ENCODE data around the gene CLEC14A. TPM values are rescaled to one million over a fixed set of nuclear protein-coding genes. Genes with fewer than 3 reads are reported as not detected.
A peak's percentile ranks its signal among the peaks of the same experiment; 100 is the strongest.

CLEC14A gene
- 0.21 and 0.30 TPM in 2 replicates for total RNA-seq (2014; rRNA removed; shearing (Covaris generic))

GRCh38 chr14:38255673-38256532 lies at the start of gene CLEC14A:
Gene CLEC14A (minus strand): TSS chr14:38256093. CDS start chr14:38256022, 71 bp downstream.
- DNase-seq, result peak; percentile 70
- Histone ChIP-seq H3K36me3 (replicated peaks; ENCODE audit: control insufficient read depth, insufficient read depth, low read length) (no peaks in the 10 kb centered on the region), H3K27me3 (ENCODE audit: control insufficient read depth, insufficient read depth, low read length) (peaks cover 45% of the 10 kb centered on the region), H3K4me3 (ENCODE audit: insufficient read depth, low read depth, low read length) (peak within 1 kb of the TSS; percentile 44)

- H3K4me3 ChIP-seq (ENCODE audit: insufficient read depth, low read depth, low read length), result no peak overlapping the region
- no peaks in the 10 kb centered on the region; the same call in 1 of the 2 replicates for H3K27me3 ChIP-seq (ENCODE audit: control insufficient read depth, insufficient read depth, low read length)
- H3K36me3 ChIP-seq (replicated peaks; ENCODE audit: control insufficient read depth, insufficient read depth, low read length), result no peaks in the 10 kb centered on the region
- no peak for DNase-seq
Measured at GRCh38 chr14:38302966-38303365, 47.1 kb upstream of the CLEC14A start.

GRCh38 chr14:38302034-38302433 lies 46.1 kb upstream of the CLEC14A start:
- H3K4me3 ChIP-seq (ENCODE audit: insufficient read depth, low read depth, low read length), result no peak overlapping the region
- no peaks in the 10 kb centered on the region; the same call in 1 of the 2 replicates for H3K27me3 ChIP-seq (ENCODE audit: control insufficient read depth, insufficient read depth, low read length)
- no peak for DNase-seq
- no peaks in the 10 kb centered on the region for H3K36me3 ChIP-seq (replicated peaks; ENCODE audit: control insufficient read depth, insufficient read depth, low read length)

GRCh38 chr14:38297681-38298080 lies 41.8 kb upstream of the CLEC14A start:
- no peak for DNase-seq

GRCh38 chr14:38291681-38292467 lies 36.0 kb upstream of the CLEC14A start:
- no peaks in the 10 kb centered on the region for H3K27me3 ChIP-seq (ENCODE audit: control insufficient read depth, insufficient read depth, low read length)
- no peak for DNase-seq
- H3K4me3 ChIP-seq (ENCODE audit: insufficient read depth, low read depth, low read length), result no peak overlapping the region
- H3K36me3 ChIP-seq (replicated peaks; ENCODE audit: control insufficient read depth, insufficient read depth, low read length), result no peaks in the 10 kb centered on the region

More at GRCh38 chr14:38297681-38298080, 41.8 kb upstream of the CLEC14A start:
- Histone ChIP-seq H3K36me3 (replicated peaks; ENCODE audit: control insufficient read depth, insufficient read depth, low read length) (no peaks in the 10 kb centered on the region), H3K4me3 (ENCODE audit: insufficient read depth, low read depth, low read length) (no peak overlapping the region), H3K27me3 (ENCODE audit: control insufficient read depth, insufficient read depth, low read length) (no peaks in the 10 kb centered on the region; the same call in 1 of the 2 replicates)

GRCh38 chr14:38290601-38291188 lies 34.8 kb upstream of the CLEC14A start:
- Histone ChIP-seq H3K36me3 (replicated peaks; ENCODE audit: control insufficient read depth, insufficient read depth, low read length) (no peaks in the 10 kb centered on the region), H3K4me3 (ENCODE audit: insufficient read depth, low read depth, low read length) (no peak overlapping the region), H3K27me3 (ENCODE audit: control insufficient read depth, insufficient read depth, low read length) (no peaks in the 10 kb centered on the region)
- DNase-seq, result no peak

- no peak for DNase-seq
- no peaks in the 10 kb centered on the region for H3K36me3 ChIP-seq (replicated peaks; ENCODE audit: control insufficient read depth, insufficient read depth, low read length)
- H3K4me3 ChIP-seq (ENCODE audit: insufficient read depth, low read depth, low read length), result no peak overlapping the region
- no peaks in the 10 kb centered on the region for H3K27me3 ChIP-seq (ENCODE audit: control insufficient read depth, insufficient read depth, low read length)
Measured at GRCh38 chr14:38286452-38286851, 30.6 kb upstream of the CLEC14A start.

GRCh38 chr14:38285962-38286361 lies 30.1 kb upstream of the CLEC14A start:
- H3K36me3 ChIP-seq (replicated peaks; ENCODE audit: control insufficient read depth, insufficient read depth, low read length), result no peaks in the 10 kb centered on the region
- H3K4me3 ChIP-seq (ENCODE audit: insufficient read depth, low read depth, low read length), result no peak overlapping the region
- no peaks in the 10 kb centered on the region for H3K27me3 ChIP-seq (ENCODE audit: control insufficient read depth, insufficient read depth, low read length)
- DNase-seq, result no peak

GRCh38 chr14:38282936-38283335 lies 27.0 kb upstream of the CLEC14A start:
- Histone ChIP-seq H3K4me3 (ENCODE audit: insufficient read depth, low read depth, low read length) (no peak overlapping the region), H3K36me3 (replicated peaks; ENCODE audit: control insufficient read depth, insufficient read depth, low read length) (no peaks in the 10 kb centered on the region), H3K27me3 (ENCODE audit: control insufficient read depth, insufficient read depth, low read length) (no peaks in the 10 kb centered on the region)
- DNase-seq, result no peak

GRCh38 chr14:38280081-38280480 lies 24.2 kb upstream of the CLEC14A start:
- Histone ChIP-seq H3K36me3 (replicated peaks; ENCODE audit: control insufficient read depth, insufficient read depth, low read length) (no peaks in the 10 kb centered on the region), H3K4me3 (ENCODE audit: insufficient read depth, low read depth, low read length) (no peak overlapping the region), H3K27me3 (ENCODE audit: control insufficient read depth, insufficient read depth, low read length) (no peaks in the 10 kb centered on the region; the same call in 1 of the 2 replicates)
- no peak for DNase-seq

- DNase-seq, result no peak
- H3K36me3 ChIP-seq (replicated peaks; ENCODE audit: control insufficient read depth, insufficient read depth, low read length), result no peaks in the 10 kb centered on the region
Measured at GRCh38 chr14:38279572-38279971, 23.7 kb upstream of the CLEC14A start.

GRCh38 chr14:38278035-38278434 lies 22.1 kb upstream of the CLEC14A start:
- no peak overlapping the region for H3K4me3 ChIP-seq (ENCODE audit: insufficient read depth, low read depth, low read length)
- DNase-seq, result no peak
- H3K36me3 ChIP-seq (replicated peaks; ENCODE audit: control insufficient read depth, insufficient read depth, low read length), result no peaks in the 10 kb centered on the region
- H3K27me3 ChIP-seq (ENCODE audit: control insufficient read depth, insufficient read depth, low read length), result no peaks in the 10 kb centered on the region; the same call in 1 of the 2 replicates

More at GRCh38 chr14:38279572-38279971, 23.7 kb upstream of the CLEC14A start:
- no peak overlapping the region for H3K4me3 ChIP-seq (ENCODE audit: insufficient read depth, low read depth, low read length)
- no peaks in the 10 kb centered on the region; the same call in 1 of the 2 replicates for H3K27me3 ChIP-seq (ENCODE audit: control insufficient read depth, insufficient read depth, low read length)

- H3K27me3 ChIP-seq (ENCODE audit: control insufficient read depth, insufficient read depth, low read length), result no peaks in the 10 kb centered on the region; the same call in 1 of the 2 replicates
Measured at GRCh38 chr14:38262844-38263243, 7.0 kb upstream of the CLEC14A start.

GRCh38 chr14:38261620-38262019 lies 5.7 kb upstream of the CLEC14A start:
- Histone ChIP-seq H3K4me3 (ENCODE audit: insufficient read depth, low read depth, low read length) (no peak overlapping the region), H3K27me3 (ENCODE audit: control insufficient read depth, insufficient read depth, low read length) (peaks cover 9% of the 10 kb centered on the region), H3K36me3 (replicated peaks; ENCODE audit: control insufficient read depth, insufficient read depth, low read length) (no peaks in the 10 kb centered on the region)
- DNase-seq, result no peak

More at GRCh38 chr14:38262844-38263243, 7.0 kb upstream of the CLEC14A start:
- H3K4me3 ChIP-seq (ENCODE audit: insufficient read depth, low read depth, low read length), result no peak overlapping the region
- DNase-seq, result no peak
- H3K36me3 ChIP-seq (replicated peaks; ENCODE audit: control insufficient read depth, insufficient read depth, low read length), result no peaks in the 10 kb centered on the region

All from H7 (cell line).